Activated effector memory CD4-positive, alpha-beta T cell treated with Interleukin-2 at 50 U/mL for 16 hours (primary cell): ENCODE results near the gene ZNF564.
A peak's percentile ranks its signal among the peaks of the same experiment; 100 is the strongest.
"Not testable (repeated sequence)": the region's sequence is repeated elsewhere in the genome, so short reads cannot be mapped to it uniquely, and the experiment has no call there.

Experiments
- DNase-seq: peaks from one replicate; pipeline ENCODE4 v3.0.0-alpha.2; 2020

Gene ZNF564

DNA sequence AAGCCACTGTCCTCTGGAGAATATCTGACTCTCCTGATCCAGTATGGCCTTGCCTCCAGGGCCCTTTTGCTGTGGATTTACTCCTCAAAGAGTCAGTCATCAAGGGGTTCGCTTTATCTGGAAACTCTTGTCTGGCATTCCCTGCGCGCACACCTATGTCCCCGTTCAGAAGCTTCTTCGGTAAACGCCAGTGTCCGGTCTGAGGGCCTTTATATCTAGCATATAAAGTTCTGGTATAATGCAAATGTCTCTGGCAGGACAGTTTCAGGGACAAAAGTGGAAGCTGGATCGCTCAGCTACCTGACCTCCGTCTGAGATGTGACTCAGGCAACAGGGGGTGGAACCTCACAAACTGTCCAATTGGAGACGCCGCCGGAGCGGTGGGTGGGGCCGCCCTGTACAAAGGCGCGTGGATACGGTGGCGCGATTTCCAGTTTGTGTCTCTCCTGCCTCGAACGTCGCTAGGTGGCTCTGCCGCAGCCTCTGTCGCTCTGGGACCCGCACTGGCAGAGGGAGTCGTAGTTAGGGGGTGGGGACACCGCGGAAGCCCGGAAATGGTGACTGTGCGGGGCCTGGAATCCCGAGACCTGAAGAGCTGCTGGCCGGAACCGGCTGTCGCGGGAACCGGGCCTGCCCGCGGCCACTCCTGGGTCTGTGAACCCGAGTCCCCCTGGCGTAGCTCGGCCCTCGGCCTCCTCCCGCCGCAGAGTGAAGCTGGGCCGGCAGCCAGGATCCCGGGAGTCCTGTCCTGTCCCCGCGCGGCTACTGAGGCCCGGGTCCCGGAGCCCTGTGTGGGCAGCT is 56.1 kb downstream of the ZNF564 start:
- peak; percentile 90 for DNase-seq

DNA sequence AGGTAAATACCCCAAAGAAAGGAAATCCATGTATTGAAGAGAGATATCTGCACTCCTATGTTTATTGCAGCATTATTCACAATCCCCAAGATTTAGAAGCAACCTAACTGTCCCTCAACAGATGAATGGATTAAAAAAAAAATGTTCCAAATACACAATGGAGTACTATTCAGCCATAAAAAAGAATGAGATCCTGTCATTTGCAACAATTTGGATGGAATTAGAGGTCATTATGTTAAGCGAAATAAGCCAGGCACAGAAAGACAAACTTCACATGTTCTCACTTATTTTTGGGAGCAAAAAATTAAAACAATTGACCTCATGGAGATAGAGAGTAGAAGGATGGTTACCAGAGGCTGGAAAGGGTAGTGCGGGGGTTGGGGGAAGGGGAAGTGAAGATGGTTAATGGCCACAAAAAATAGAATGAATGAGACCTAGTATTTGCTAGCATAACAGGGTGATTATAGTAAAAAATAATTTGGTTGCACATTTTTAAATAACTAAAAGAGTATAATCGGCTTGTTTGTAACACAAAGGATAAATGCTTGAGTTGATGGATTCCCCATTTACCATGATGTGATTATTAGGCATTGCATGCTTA is 56.9 kb downstream of the ZNF564 start:
- no peak for DNase-seq

DNA sequence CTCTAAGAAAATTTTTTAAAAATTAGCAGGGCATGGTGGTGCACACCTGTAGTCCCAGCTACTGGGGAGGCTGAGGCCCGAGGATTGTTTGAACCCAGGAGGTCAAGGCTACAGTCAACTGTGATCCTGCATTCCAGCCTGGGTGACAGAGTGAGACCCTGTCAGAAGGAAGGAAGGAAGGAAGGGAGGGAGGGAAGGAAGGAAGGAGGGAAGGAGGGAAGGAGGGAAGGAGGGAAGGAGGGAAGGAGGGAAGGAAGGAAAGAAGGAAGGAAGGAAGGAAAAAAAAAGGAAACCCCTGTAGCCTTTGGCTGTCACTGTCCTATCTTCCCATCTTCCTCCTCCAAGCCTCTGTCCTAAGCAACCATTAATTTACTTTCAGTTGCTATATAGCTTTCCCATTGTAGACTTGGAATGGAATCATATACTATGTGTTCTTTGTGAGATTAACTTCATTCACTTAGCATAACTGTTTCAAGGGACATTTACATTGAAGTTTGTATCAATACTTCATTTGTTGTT is 65.0 kb downstream of the ZNF564 start:
- not testable (repeated sequence) for DNase-seq

- no peak for DNase-seq
Measured at GRCh38 chr19:12485571-12485970, 65.7 kb downstream of the ZNF564 start.

DNA sequence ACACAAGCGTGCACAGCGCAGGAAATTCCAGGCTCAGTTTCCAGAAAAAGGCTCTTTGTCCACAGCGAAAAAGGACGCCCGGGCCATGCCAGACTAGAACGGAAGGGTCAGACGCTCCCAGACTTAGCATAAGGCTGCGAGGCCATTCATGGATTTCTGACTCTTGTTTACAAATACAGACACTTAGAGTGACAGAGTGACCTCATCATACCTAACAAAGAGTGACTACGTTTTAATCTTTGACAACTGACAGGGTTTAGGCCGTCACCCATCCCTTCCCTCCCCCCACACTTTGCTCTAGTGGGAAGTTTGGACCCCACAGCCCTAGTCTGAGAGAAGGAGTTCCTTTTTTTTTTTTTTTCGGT is 66.2 kb downstream of the ZNF564 start:
- DNase-seq: no peak

- DNase-seq: peak; percentile 80
Measured at GRCh38 chr19:12484371-12485051, 66.8 kb downstream of the ZNF564 start, which contains the start of gene ZNF709. Gene ZNF709 (minus strand): TSS chr19:12484816. CDS start chr19:12484657, 159 bp downstream.

- DNase-seq: no peak
Measured at GRCh38 chr19:12484011-12484370, 67.3 kb downstream of the ZNF564 start.

- DNase-seq: no peak
Measured at GRCh38 chr19:12482509-12482886, 68.8 kb downstream of the ZNF564 start.

DNA sequence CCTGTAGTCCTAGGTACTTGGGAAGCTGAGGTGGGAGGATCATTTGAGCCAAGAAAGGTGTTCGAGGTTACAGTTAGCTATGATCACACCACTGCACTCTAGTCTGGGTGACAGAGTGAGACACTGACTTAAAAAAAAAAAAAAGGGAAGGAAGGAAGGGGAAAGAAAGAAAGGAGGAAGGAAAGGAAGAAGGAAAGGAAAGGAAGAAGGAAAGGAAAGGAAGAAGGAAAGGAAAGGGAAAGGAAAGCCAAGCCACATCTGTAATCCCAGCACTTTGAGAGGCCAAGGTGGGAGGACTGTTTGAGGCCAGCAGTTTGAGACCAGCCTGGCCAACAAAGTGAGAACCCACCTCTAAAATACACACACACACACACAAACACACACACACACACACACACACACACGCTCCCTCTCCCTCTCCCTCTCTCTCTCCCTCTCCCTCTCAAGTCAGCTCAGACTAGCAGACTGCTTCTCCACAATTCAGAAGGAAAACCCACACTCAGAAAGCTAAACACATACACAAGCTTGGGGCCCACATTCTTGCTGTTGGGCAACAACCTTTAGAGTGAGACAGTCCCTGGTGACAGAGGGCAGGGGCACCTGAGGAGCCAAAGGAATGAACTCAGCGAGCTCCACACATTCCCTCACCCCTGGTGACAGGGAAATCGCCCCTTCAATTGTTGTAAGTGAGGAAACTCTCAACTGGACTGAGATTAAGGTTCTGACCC is 69.3 kb downstream of the ZNF564 start:
- DNase-seq: no peak

DNA sequence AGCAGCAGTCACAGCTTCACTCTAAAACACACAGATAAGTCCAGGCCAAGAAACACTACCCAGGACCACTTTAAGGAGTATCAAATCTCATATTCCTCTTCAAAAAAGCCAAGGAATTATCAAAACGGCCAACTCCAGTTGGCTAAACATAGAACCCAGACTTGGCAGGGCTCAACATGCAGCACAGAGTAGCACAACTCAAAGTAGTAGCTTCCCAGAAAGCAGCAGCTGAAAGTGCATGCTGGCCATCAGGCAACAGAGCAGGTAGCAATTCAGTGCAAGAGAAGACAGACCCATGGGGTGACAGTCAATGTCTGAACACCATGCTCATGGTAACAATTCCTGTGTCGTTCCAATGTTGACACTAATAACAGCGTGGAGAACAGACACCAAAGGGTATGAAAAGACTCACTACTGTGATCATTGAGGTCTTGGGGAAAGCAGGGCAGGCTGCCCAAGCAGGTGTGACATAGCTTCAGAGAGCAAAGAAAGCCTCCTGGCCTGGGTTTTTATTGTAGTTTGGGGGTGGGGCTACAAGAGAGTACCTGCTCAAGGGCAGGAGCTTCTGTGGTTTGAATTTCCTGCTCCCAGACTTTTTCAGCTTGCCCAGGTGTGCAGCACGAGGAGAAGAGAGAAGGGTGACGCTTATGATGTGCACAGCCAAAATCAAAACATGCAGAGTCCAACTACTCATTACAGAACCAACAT is 72.9 kb downstream of the ZNF564 start:
- no peak for DNase-seq
